GM21515 (cell line): ENCODE measurements around the gene STAT3.
"Not testable (repeated sequence)": the region's sequence is repeated elsewhere in the genome, so short reads cannot be mapped to it uniquely, and the experiment has no call there.

Source experiments
- ATAC-seq: cut with Tn5 transposase; IDR thresholded peaks from one replicate; pipeline ENCODE4 v1.9.1; 2021; ENCODE audit not compliant: unreplicated experiment

STAT3 gene

GRCh38 chr17:42388381-42389134 is at the start of gene STAT3:
Gene STAT3 (minus strand): TSS chr17:42388442. CDS start chr17:42348516, 39,926 bp downstream.
- peak; percentile 83 for ATAC-seq

DNA sequence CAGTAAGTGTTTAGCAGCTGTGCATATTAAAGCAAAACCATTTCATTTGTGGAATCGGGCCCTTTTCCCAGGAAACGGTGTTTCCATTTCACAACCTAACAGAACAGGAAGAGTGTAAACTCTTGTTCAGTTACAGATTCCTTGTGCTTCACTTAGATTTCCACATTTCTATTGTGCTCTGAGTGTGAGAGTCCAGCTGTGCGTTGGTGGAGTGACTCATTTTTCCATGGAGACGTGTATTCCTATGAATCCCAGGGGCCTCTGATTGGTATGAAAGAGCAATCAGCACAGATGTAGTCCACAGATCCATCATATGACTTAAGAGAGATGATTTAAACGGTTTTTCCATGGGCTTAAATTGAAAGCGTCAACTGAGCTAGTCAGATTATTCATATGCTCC is 48.1 kb upstream of the STAT3 start:
- no peak for ATAC-seq

GRCh38 chr17:42431758-42432161 is 43.5 kb upstream of the STAT3 start:
- ATAC-seq: no peak

GRCh38 chr17:42429726-42430447 is 41.6 kb upstream of the STAT3 start:
- no peak for ATAC-seq

DNA sequence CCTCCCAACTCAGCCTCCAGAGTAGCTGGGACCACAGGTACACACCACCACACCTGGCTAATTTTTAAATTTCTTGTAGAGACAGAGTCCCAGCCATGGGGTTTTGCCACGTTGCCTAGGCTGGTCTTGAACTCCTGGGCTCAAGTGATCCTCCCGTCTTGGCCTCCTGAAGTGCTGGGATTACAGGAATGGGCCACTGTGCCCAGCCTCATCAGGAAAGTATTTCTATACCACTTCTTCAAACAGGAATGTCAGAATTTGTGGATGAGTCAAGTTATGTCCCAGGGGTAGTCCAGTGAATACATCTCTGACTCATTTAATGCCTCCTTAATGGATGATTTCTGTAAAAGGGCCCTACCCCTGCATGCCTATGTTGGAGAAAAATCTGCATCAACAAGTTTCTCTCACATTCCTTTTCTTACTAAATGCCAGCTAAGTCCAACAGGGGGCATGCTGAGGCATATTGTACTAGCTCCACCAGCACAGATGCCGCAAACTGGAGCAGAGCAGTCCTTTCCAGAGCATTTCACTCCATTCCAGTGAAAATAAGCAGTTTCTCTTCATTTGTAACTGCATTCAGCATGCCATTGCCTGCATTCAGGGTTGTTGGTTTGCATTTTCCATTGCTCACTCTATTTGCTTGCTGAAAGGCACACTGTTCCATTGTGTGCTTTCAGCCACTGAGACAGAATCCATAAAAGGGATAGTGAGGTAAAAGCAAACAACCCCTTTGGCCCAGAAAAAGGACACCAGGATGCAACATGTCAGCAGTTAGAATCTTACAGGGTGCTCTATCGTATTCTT is 40.1 kb upstream of the STAT3 start:
- ATAC-seq: no peak

- ATAC-seq: no peak
Observed at GRCh38 chr17:42424991-42425610, 36.9 kb upstream of the STAT3 start.

DNA sequence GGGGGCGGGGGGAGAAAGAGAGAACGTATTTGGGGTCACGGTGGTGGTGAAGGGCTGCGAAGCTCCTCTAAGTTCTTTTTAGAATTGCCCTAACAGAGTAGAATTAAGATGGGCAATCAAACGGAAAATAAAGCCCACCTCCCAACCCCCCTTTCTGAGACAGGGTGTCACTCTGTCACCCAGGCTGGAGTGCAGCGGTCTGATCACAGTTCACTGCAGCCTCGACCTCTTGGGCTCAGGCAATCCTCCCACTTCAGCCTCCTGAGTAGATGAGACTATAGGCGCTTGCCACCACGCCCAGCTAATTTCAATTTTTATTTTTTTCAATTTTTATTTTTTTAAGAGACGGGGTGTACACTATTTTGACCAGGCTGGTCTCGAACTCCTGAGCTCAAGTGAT is 35.5 kb upstream of the STAT3 start:
- no peak for ATAC-seq

DNA sequence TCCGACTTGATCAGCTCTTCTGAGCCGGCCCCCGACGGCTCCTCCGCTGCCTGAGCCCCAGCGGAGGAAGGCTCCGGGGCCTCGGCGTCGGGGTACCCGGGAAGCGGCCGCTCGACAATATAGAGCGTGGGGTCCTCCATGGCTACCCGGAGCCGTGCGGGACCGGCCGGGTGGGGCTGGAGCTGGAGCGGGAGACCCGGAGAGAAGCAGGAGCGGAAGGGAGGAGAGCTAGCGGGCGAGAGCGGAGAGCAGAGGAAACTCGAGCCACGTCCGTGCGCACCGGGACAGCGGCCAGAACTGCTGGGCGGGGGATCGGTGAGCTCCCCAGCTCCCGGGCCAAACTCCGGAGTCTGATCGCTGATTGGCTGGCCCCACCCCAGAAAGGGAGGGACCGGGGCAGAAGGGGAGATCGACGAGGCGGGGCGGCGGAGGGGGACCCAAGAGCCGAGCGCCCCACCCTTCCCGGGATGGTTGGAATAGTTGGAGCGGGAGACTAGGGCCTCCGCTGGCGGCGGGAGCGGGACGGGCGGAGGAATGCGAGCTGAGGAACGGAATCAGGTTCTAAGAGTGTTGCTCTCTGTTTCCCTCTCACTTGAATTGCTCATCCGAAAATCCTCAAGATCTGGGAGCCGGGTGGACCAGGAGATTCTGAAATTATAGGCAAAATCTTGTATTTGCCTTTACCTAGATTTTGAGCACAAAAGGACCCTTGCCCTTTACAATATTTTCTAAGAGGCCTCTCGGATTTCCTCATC is 34.9 kb upstream of the STAT3 start, which contains the start of gene CAVIN1:
CAVIN1 (minus strand) TSS at position 299 of the 755 bp plus-strand sequence; CDS start at position 140, 159 bp downstream.
- ATAC-seq: no peak

DNA sequence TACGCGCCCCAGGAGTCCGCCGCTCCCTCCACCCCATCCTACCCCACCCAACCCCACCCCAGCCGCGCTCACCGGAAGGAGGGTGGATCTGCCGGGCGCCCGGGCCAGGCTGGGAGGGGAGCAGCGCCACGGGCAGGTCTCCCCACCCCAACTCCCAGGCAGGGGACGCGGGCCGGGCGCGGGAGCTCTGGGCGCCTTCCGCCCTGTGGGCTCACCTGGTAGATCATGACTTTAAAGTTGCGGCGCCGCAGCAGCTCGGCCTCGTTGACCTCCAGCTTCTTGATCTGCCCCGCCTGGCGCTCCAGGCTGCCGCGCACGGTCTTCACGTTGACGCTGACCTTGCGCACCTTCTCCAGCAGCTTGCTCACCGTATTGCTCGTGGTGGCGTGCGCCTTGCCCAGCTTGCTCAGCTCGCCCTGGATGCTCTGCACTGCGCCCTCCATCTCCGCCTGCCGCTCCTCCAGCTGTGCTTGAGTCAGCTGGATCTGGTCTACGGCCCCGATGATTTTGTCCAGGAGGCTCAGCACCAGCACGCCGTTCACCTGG is 34.2 kb upstream of the STAT3 start:
- ATAC-seq: no peak

- no peak for ATAC-seq
Observed at GRCh38 chr17:42421507-42422338, 33.5 kb upstream of the STAT3 start.

- no peak for ATAC-seq
Observed at GRCh38 chr17:42421136-42421506, 32.9 kb upstream of the STAT3 start.

DNA sequence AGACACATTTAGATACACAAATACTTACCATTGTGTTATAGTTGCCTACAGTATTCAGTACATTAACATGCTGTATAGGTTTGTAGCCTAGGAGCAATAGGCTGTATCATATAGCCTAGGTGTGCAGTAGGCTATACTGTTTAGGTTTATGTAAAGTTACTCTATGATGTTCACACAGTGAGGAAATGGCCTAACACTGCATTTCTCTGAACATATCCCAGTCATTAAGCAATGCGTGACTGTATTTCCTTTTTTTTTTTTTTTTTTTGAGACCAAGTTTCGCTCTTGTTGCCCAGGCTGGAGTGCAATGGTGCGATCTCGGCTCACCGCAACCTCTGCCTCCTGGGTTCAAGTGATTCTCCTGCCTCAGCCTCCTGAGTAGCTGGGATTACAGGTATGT is 29.7 kb upstream of the STAT3 start:
- ATAC-seq: not testable (repeated sequence)

DNA sequence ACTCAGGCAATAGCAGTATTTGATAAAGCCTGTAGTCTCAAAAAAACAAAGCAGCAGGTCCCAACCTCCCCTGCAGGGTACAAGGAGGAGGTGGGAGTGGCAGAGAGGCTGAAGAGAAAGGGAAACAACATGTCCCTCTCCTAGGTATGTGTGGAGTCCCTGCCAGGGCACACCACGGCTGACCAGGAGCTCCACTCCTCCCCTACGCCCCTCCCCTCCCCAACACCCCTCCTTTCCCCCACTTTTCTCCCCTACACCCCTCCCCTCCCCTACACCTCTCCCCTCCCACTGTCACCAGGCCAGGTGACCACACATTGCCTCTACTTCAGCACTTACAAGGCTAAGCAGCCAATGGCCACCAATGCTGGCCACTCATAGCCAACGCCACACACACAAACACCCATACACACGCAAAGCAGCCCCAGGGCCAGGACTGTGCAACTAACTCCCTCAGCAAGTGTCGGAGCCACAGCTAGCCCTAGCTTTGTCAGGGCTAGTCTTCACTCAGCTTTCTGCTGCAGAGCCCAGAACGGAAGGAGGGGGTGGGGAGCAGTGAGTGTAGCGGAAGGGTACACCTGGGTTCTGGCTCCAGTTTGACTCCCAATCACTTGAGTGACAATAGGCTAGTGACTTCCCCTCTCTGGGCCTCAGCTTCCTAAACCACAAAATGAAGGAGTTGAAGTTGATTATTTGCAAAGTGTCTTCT is 26.6 kb upstream of the STAT3 start:
- no peak for ATAC-seq

DNA sequence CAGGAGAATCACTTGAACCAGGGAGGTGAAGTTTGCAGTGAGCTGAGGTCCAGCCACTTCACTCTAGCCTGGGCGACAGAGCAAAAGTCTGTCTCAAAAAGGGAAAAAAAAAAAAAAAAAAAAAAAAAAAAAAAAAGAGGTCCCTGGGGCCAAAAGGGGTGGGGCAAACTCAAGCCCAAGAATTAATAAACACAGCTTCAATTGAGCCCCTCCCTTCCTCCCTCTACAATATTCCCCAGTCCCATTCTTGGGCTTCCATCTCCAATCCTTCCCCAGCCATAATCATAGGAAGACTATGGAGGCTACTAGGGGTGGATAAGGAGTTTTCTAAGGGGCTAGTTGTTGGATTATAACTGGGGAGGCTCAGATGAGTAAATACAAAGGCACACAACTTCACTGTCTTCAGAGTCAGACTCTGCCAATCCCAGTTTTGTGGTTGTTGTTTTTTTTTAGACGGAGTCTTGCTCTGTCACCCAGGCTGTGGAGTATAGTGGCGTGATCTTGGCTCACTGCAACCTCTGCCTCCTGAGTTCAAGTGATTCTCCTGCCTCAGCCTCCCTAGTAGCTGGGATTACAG is 25.3 kb upstream of the STAT3 start:
- no peak for ATAC-seq

DNA sequence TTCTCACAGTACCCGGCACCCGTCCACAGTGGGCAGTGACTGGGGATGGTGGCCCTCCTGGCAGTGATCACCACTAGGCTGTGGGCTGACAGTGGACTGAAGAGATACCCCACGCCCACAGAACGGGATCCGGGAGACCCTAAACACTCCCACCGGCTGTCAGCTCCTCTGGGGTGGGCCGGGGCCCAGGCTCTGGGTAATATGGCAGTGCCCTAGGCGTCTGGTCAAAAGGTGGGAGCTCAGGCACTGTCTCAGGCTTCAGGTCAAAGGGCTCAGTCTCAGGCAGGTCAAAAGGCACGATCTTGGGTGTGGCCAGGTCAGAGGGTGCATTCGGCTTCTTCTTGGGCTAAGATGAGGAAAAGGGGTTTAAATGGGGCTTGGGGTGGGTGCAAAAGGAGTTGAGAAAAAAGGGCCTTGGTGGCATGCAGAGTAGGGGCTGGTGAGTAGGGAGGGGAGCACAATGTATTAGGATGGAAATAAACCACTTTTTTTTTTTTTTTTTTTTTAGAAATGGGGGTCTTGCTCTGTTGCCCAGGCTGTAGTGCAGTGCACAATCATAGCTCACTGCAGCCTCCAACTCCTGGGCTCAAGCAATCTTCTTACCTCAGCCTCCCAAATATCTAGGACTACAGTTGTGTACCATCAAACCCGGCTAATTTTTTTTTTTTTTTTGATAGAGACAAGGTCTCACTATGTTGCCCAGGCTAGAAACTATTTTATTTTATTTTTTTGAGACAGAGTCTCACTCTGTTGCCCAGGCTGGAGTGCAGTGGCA is 23.9 kb upstream of the STAT3 start:
- no peak for ATAC-seq

- ATAC-seq: no peak
Observed at GRCh38 chr17:42411361-42411760, 23.1 kb upstream of the STAT3 start.

DNA sequence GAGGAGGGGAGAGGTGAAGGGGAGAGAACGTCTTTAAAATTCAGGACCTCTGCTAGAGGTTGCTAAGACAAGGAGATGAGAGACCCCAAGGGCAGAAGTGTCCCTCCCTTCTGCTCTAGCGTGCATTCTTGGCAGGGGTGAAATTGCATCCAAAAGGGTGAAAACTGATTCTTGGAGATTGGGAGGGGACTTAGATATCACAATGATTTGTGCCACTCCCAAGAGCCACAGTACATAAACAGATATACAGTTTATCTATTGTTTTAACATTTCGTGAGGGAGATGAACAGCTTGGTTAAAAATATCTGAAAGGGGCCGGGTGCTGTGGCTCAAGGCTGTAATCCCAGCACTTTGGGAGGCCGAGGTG is 22.1 kb upstream of the STAT3 start:
- ATAC-seq: no peak
